GM23338 (cell line): ENCODE results near the gene KDM4F.

Experiments
- CREB1 ChIP-seq: fragments of 250-450 bp; sonication (Bioruptor Pico); IDR thresholded peaks from 2 replicates; pipeline ENCODE4 v1.5.0; 2020; ENCODE audit warnings: low read depth, mild to moderate bottlenecking, moderate library complexity
- EZH2 ChIP-seq: fragments of 200-600 bp; sonication (generic); IDR thresholded peaks from one replicate; pipeline ENCODE4 v1.8.0; 2017; ENCODE audit warnings: antibody characterized with exemption, mild to moderate bottlenecking, low read depth; ENCODE audit not compliant: unreplicated experiment
- EZH2phosphoT487 ChIP-seq: fragments of 200-600 bp; sonication (generic); IDR thresholded peaks from one replicate; pipeline ENCODE4 v1.8.1; 2018; ENCODE audit warnings: antibody characterized with exemption; ENCODE audit not compliant: unreplicated experiment
- JUNB ChIP-seq: IDR thresholded peaks from one replicate; pipeline ENCODE4 v1.6.1; 2016; ENCODE audit warnings: antibody characterized with exemption; ENCODE audit not compliant: unreplicated experiment
- POLR2AphosphoS5 ChIP-seq: IDR thresholded peaks from 2 replicates; pipeline ENCODE4 v1.6.1; 2016; ENCODE audit warnings: antibody characterized with exemption, low read depth
- STAT1 ChIP-seq: IDR thresholded peaks from one replicate; pipeline ENCODE4 v1.6.1; 2016; ENCODE audit warnings: antibody characterized with exemption; ENCODE audit not compliant: unreplicated experiment
- ZNF331 ChIP-seq: fragments of 250-450 bp; sonication (Bioruptor Pico); IDR thresholded peaks from 2 replicates; pipeline ENCODE4 v1.5.0; 2020; ENCODE audit warnings: low read depth, mild to moderate bottlenecking, moderate library complexity
- TF ChIP-seq, protein P1 (sequence below): IDR thresholded peaks from one replicate; pipeline ENCODE4 v1.6.1; 2018; ENCODE audit warnings: antibody characterized with exemption; ENCODE audit not compliant: unreplicated experiment
- TF ChIP-seq, protein P2 (sequence below), 2 experiments: fragments of 200-600 bp in 1 of 2; sonication (generic) in 1 of 2; conservative IDR thresholded peaks; 2 replicates each; pipeline versions ENCODE4 v1.5.1 to v1.6.1; 2016 to 2017; ENCODE audit warnings: antibody characterized with exemption in 2 of 2, low read depth in 2 of 2, mild to moderate bottlenecking in 2 of 2, moderate library complexity in 1 of 2
- TF ChIP-seq, protein P3 (sequence below): fragments of 250-450 bp; sonication (Bioruptor Pico); IDR thresholded peaks from 2 replicates; pipeline ENCODE4 v1.5.0; 2020; ENCODE audit warnings: mild to moderate bottlenecking, moderate library complexity
- TF ChIP-seq, protein P4 (sequence below): IDR thresholded peaks from 2 replicates; pipeline ENCODE4 v1.6.1; 2016; ENCODE audit warnings: antibody characterized with exemption

DNA sequence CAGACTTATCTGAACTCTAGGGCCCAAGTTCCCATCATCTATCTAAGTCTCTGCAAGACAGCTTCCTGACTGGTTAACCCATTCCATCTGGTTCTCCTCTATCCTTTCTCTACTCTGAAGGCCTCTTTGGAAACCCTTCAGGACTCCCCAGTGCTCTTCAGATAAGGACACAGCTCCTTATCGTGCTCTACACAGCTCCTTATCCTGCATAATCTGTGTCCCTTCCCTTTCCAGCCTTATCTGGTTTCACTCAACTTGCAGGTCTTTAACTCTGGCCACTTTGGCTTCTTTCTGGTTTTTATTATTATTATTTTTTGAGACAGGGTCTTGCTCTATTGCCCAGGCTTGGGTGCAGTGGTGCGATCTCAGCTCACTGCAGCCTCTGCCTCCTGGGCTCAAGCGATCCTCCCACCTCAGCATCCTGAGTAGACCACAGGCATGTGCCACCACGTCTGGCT, 51.0 kb downstream of the KDM4F start:
- TF ChIP-seq, protein P1, sequence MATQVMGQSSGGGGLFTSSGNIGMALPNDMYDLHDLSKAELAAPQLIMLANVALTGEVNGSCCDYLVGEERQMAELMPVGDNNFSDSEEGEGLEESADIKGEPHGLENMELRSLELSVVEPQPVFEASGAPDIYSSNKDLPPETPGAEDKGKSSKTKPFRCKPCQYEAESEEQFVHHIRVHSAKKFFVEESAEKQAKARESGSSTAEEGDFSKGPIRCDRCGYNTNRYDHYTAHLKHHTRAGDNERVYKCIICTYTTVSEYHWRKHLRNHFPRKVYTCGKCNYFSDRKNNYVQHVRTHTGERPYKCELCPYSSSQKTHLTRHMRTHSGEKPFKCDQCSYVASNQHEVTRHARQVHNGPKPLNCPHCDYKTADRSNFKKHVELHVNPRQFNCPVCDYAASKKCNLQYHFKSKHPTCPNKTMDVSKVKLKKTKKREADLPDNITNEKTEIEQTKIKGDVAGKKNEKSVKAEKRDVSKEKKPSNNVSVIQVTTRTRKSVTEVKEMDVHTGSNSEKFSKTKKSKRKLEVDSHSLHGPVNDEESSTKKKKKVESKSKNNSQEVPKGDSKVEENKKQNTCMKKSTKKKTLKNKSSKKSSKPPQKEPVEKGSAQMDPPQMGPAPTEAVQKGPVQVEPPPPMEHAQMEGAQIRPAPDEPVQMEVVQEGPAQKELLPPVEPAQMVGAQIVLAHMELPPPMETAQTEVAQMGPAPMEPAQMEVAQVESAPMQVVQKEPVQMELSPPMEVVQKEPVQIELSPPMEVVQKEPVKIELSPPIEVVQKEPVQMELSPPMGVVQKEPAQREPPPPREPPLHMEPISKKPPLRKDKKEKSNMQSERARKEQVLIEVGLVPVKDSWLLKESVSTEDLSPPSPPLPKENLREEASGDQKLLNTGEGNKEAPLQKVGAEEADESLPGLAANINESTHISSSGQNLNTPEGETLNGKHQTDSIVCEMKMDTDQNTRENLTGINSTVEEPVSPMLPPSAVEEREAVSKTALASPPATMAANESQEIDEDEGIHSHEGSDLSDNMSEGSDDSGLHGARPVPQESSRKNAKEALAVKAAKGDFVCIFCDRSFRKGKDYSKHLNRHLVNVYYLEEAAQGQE = no peak
- TF ChIP-seq, protein P2, sequence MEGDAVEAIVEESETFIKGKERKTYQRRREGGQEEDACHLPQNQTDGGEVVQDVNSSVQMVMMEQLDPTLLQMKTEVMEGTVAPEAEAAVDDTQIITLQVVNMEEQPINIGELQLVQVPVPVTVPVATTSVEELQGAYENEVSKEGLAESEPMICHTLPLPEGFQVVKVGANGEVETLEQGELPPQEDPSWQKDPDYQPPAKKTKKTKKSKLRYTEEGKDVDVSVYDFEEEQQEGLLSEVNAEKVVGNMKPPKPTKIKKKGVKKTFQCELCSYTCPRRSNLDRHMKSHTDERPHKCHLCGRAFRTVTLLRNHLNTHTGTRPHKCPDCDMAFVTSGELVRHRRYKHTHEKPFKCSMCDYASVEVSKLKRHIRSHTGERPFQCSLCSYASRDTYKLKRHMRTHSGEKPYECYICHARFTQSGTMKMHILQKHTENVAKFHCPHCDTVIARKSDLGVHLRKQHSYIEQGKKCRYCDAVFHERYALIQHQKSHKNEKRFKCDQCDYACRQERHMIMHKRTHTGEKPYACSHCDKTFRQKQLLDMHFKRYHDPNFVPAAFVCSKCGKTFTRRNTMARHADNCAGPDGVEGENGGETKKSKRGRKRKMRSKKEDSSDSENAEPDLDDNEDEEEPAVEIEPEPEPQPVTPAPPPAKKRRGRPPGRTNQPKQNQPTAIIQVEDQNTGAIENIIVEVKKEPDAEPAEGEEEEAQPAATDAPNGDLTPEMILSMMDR (conservative IDR thresholded peaks at IDR 0.05; ENCODE audit: low read depth in 2 of 2) = no peak
- TF ChIP-seq EZH2phosphoT487 = no peak
- no peak for TF ChIP-seq POLR2AphosphoS5
- no peak for TF ChIP-seq CREB1 (CRISPR knock-in tag)
- no peak for TF ChIP-seq EZH2
- no peak for TF ChIP-seq JUNB
- TF ChIP-seq, protein P3, sequence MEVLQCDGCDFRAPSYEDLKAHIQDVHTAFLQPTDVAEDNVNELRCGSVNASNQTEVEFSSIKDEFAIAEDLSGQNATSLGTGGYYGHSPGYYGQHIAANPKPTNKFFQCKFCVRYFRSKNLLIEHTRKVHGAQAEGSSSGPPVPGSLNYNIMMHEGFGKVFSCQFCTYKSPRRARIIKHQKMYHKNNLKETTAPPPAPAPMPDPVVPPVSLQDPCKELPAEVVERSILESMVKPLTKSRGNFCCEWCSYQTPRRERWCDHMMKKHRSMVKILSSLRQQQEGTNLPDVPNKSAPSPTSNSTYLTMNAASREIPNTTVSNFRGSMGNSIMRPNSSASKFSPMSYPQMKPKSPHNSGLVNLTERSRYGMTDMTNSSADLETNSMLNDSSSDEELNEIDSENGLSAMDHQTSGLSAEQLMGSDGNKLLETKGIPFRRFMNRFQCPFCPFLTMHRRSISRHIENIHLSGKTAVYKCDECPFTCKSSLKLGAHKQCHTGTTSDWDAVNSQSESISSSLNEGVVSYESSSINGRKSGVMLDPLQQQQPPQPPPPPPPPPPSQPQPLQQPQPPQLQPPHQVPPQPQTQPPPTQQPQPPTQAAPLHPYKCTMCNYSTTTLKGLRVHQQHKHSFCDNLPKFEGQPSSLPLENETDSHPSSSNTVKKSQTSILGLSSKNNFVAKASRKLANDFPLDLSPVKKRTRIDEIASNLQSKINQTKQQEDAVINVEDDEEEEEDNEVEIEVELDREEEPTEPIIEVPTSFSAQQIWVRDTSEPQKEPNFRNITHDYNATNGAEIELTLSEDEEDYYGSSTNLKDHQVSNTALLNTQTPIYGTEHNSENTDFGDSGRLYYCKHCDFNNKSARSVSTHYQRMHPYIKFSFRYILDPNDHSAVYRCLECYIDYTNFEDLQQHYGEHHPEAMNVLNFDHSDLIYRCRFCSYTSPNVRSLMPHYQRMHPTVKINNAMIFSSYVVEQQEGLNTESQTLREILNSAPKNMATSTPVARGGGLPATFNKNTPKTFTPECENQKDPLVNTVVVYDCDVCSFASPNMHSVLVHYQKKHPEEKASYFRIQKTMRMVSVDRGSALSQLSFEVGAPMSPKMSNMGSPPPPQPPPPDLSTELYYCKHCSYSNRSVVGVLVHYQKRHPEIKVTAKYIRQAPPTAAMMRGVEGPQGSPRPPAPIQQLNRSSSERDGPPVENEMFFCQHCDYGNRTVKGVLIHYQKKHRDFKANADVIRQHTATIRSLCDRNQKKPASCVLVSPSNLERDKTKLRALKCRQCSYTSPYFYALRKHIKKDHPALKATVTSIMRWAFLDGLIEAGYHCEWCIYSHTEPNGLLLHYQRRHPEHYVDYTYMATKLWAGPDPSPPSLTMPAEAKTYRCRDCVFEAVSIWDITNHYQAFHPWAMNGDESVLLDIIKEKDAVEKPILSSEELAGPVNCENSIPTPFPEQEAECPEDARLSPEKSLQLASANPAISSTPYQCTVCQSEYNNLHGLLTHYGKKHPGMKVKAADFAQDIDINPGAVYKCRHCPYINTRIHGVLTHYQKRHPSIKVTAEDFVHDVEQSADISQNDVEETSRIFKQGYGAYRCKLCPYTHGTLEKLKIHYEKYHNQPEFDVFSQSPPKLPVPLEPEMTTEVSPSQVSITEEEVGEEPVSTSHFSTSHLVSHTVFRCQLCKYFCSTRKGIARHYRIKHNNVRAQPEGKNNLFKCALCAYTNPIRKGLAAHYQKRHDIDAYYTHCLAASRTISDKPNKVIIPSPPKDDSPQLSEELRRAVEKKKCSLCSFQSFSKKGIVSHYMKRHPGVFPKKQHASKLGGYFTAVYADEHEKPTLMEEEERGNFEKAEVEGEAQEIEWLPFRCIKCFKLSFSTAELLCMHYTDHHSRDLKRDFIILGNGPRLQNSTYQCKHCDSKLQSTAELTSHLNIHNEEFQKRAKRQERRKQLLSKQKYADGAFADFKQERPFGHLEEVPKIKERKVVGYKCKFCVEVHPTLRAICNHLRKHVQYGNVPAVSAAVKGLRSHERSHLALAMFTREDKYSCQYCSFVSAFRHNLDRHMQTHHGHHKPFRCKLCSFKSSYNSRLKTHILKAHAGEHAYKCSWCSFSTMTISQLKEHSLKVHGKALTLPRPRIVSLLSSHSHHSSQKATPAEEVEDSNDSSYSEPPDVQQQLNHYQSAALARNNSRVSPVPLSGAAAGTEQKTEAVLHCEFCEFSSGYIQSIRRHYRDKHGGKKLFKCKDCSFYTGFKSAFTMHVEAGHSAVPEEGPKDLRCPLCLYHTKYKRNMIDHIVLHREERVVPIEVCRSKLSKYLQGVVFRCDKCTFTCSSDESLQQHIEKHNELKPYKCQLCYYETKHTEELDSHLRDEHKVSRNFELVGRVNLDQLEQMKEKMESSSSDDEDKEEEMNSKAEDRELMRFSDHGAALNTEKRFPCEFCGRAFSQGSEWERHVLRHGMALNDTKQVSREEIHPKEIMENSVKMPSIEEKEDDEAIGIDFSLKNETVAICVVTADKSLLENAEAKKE (CRISPR knock-in tag) = no peak
- TF ChIP-seq ZNF331 (CRISPR knock-in tag) = no peak
- TF ChIP-seq STAT1 = no peak
- TF ChIP-seq, protein P4, sequence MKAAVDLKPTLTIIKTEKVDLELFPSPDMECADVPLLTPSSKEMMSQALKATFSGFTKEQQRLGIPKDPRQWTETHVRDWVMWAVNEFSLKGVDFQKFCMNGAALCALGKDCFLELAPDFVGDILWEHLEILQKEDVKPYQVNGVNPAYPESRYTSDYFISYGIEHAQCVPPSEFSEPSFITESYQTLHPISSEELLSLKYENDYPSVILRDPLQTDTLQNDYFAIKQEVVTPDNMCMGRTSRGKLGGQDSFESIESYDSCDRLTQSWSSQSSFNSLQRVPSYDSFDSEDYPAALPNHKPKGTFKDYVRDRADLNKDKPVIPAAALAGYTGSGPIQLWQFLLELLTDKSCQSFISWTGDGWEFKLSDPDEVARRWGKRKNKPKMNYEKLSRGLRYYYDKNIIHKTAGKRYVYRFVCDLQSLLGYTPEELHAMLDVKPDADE = no peak
